ENCODE results near the gene ADAM12.
"Not testable (repeated sequence)": the region's sequence is repeated elsewhere in the genome, so short reads cannot be mapped to it uniquely, and the experiment has no call there.

ADAM12 gene

GRCh38 chr10:126175641-126176262 lies 212.5 kb downstream of the ADAM12 start:
- TF ChIP-seq CTCF (IDR thresholded peaks at IDR 0.05; ENCODE audit: control insufficient read depth, insufficient read depth, low read depth, low read length, missing control alignments): no peak
- no peak overlapping the region for H3K4me3 ChIP-seq (ENCODE audit: control insufficient read depth, low read depth, low read length)
- DNase-seq (ENCODE audit: low read depth): no peak

- not testable (repeated sequence) for DNase-seq (ENCODE audit: low read depth); H3K4me3 ChIP-seq (ENCODE audit: control insufficient read depth, low read depth, low read length)
These were observed 215.5 kb downstream of the ADAM12 start for GRCh38 chr10:126172755-126173154.

- peak overlapping the region; percentile 10 for H3K4me3 ChIP-seq (ENCODE audit: control insufficient read depth, low read depth, low read length)
- DNase-seq (ENCODE audit: low read depth): peak; percentile 88
- no peak for TF ChIP-seq CTCF (IDR thresholded peaks at IDR 0.05; ENCODE audit: control insufficient read depth, insufficient read depth, low read depth, low read length, missing control alignments)
These were observed 216.7 kb downstream of the ADAM12 start for GRCh38 chr10:126171555-126171954.

- H3K4me3 ChIP-seq (ENCODE audit: control insufficient read depth, low read depth, low read length): no peak overlapping the region
- TF ChIP-seq CTCF (IDR thresholded peaks at IDR 0.05; ENCODE audit: control insufficient read depth, insufficient read depth, low read depth, low read length, missing control alignments): no peak
- DNase-seq (ENCODE audit: low read depth): no peak
These were observed 217.5 kb downstream of the ADAM12 start for GRCh38 chr10:126170776-126171175.

GRCh38 chr10:126170371-126170770 lies 217.9 kb downstream of the ADAM12 start:
- TF ChIP-seq CTCF (IDR thresholded peaks at IDR 0.05; ENCODE audit: control insufficient read depth, insufficient read depth, low read depth, low read length, missing control alignments): no peak
- H3K4me3 ChIP-seq (ENCODE audit: control insufficient read depth, low read depth, low read length): no peak overlapping the region
- DNase-seq (ENCODE audit: low read depth): no peak

GRCh38 chr10:126169899-126170298 lies 218.4 kb downstream of the ADAM12 start:
- no peak for TF ChIP-seq CTCF (IDR thresholded peaks at IDR 0.05; ENCODE audit: control insufficient read depth, insufficient read depth, low read depth, low read length, missing control alignments)
- no peak for DNase-seq (ENCODE audit: low read depth)

GRCh38 chr10:126166797-126167196 lies 221.5 kb downstream of the ADAM12 start:
- DNase-seq (ENCODE audit: low read depth): no peak
- H3K4me3 ChIP-seq (ENCODE audit: control insufficient read depth, low read depth, low read length): no peak overlapping the region
- no peak for TF ChIP-seq CTCF (IDR thresholded peaks at IDR 0.05; ENCODE audit: control insufficient read depth, insufficient read depth, low read depth, low read length, missing control alignments)

More at GRCh38 chr10:126169899-126170298, 218.4 kb downstream of the ADAM12 start:
- no peak overlapping the region for H3K4me3 ChIP-seq (ENCODE audit: control insufficient read depth, low read depth, low read length)
